ENCODE results near the gene POU4F3.

The POU4F3 gene

GRCh38 chr5:146363161-146363874 lies 24.7 kb downstream of the POU4F3 start:
- no peak overlapping the region for H3K9ac ChIP-seq (ENCODE audit: low read depth, low read length)
- H3K4me3 ChIP-seq (ENCODE audit: low read depth, low read length), result no peak overlapping the region
- H3K9me3 ChIP-seq (ENCODE audit: control insufficient read depth, insufficient read depth, low read length), result no peaks in the 10 kb centered on the region
- 0 out of 2 replicates have a peak, but pooled peaks cover 8% of the 10 kb centered on the region for H3K27me3 ChIP-seq (ENCODE audit: control insufficient read depth, insufficient read depth, low read length)
- no peaks in the 10 kb centered on the region for H3K36me3 ChIP-seq (ENCODE audit: control insufficient read depth, insufficient read depth, low read length)
- peaks cover 8% of the 10 kb centered on the region for H3K4me1 ChIP-seq (ENCODE audit: control insufficient read depth, insufficient read depth, low read length)
- H3K27ac ChIP-seq (ENCODE audit: low read depth, low read length), result no peak overlapping the region

- H3K9ac ChIP-seq (ENCODE audit: low read depth, low read length), result no peak overlapping the region
- no peaks in the 10 kb centered on the region for H3K36me3 ChIP-seq (ENCODE audit: control insufficient read depth, insufficient read depth, low read length)
- H3K27ac ChIP-seq (ENCODE audit: low read depth, low read length), result peak overlapping the region; percentile 15
- no peaks in the 10 kb centered on the region for H3K9me3 ChIP-seq (ENCODE audit: control insufficient read depth, insufficient read depth, low read length)
- peaks cover 15% of the 10 kb centered on the region; the same call in 1 of the 2 replicates for H3K27me3 ChIP-seq (ENCODE audit: control insufficient read depth, insufficient read depth, low read length)
- no peak overlapping the region for H3K4me3 ChIP-seq (ENCODE audit: low read depth, low read length)
- peaks cover 8% of the 10 kb centered on the region for H3K4me1 ChIP-seq (ENCODE audit: control insufficient read depth, insufficient read depth, low read length)
Observed at GRCh38 chr5:146365618-146366017, 27.0 kb downstream of the POU4F3 start.

- H3K9me3 ChIP-seq (ENCODE audit: control insufficient read depth, insufficient read depth, low read length), result no peaks in the 10 kb centered on the region
- H3K9ac ChIP-seq (ENCODE audit: low read depth, low read length), result no peak overlapping the region
- H3K27ac ChIP-seq (ENCODE audit: low read depth, low read length), result no peak overlapping the region
- no peak overlapping the region for H3K4me3 ChIP-seq (ENCODE audit: low read depth, low read length)
- peaks cover 8% of the 10 kb centered on the region for H3K4me1 ChIP-seq (ENCODE audit: control insufficient read depth, insufficient read depth, low read length)
- H3K27me3 ChIP-seq (ENCODE audit: control insufficient read depth, insufficient read depth, low read length), result peaks cover 15% of the 10 kb centered on the region; the same call in 1 of the 2 replicates
- no peaks in the 10 kb centered on the region for H3K36me3 ChIP-seq (ENCODE audit: control insufficient read depth, insufficient read depth, low read length)
Observed at GRCh38 chr5:146366904-146367303, 28.3 kb downstream of the POU4F3 start.

- Histone ChIP-seq H3K9ac (ENCODE audit: low read depth, low read length) (no peak overlapping the region), H3K9me3 (ENCODE audit: control insufficient read depth, insufficient read depth, low read length) (no peaks in the 10 kb centered on the region), H3K36me3 (ENCODE audit: control insufficient read depth, insufficient read depth, low read length) (no peaks in the 10 kb centered on the region), H3K4me3 (ENCODE audit: low read depth, low read length) (no peak overlapping the region), H3K27ac (ENCODE audit: low read depth, low read length) (no peak overlapping the region), H3K4me1 (ENCODE audit: control insufficient read depth, insufficient read depth, low read length) (peaks cover 8% of the 10 kb centered on the region), H3K27me3 (ENCODE audit: control insufficient read depth, insufficient read depth, low read length) (peaks cover 10% of the 10 kb centered on the region; the same call in 1 of the 2 replicates)
Observed at GRCh38 chr5:146368137-146368536, 29.5 kb downstream of the POU4F3 start.

GRCh38 chr5:146369691-146370090 lies 31.1 kb downstream of the POU4F3 start:
- Histone ChIP-seq H3K4me3 (ENCODE audit: low read depth, low read length) (no peak overlapping the region), H3K27me3 (ENCODE audit: control insufficient read depth, insufficient read depth, low read length) (peaks cover 10% of the 10 kb centered on the region; the same call in 1 of the 2 replicates), H3K27ac (ENCODE audit: low read depth, low read length) (no peak overlapping the region), H3K9ac (ENCODE audit: low read depth, low read length) (no peak overlapping the region), H3K9me3 (ENCODE audit: control insufficient read depth, insufficient read depth, low read length) (no peaks in the 10 kb centered on the region), H3K4me1 (ENCODE audit: control insufficient read depth, insufficient read depth, low read length) (peaks cover 8% of the 10 kb centered on the region), H3K36me3 (ENCODE audit: control insufficient read depth, insufficient read depth, low read length) (no peaks in the 10 kb centered on the region)

GRCh38 chr5:146376821-146377220 lies 38.2 kb downstream of the POU4F3 start:
- Histone ChIP-seq H3K9me3 (ENCODE audit: control insufficient read depth, insufficient read depth, low read length) (no peaks in the 10 kb centered on the region), H3K9ac (ENCODE audit: low read depth, low read length) (no peak overlapping the region), H3K4me3 (ENCODE audit: low read depth, low read length) (no peak overlapping the region), H3K27me3 (ENCODE audit: control insufficient read depth, insufficient read depth, low read length) (peaks cover 4% of the 10 kb centered on the region; the same call in 1 of the 2 replicates), H3K36me3 (ENCODE audit: control insufficient read depth, insufficient read depth, low read length) (no peaks in the 10 kb centered on the region), H3K4me1 (ENCODE audit: control insufficient read depth, insufficient read depth, low read length) (no peaks in the 10 kb centered on the region), H3K27ac (ENCODE audit: low read depth, low read length) (no peak overlapping the region)

- H3K27ac ChIP-seq (ENCODE audit: low read depth, low read length), result no peak overlapping the region
- H3K4me3 ChIP-seq (ENCODE audit: low read depth, low read length), result no peak overlapping the region
- H3K9ac ChIP-seq (ENCODE audit: low read depth, low read length), result no peak overlapping the region
- no peaks in the 10 kb centered on the region for H3K36me3 ChIP-seq (ENCODE audit: control insufficient read depth, insufficient read depth, low read length)
- peaks cover 4% of the 10 kb centered on the region; the same call in 1 of the 2 replicates for H3K27me3 ChIP-seq (ENCODE audit: control insufficient read depth, insufficient read depth, low read length)
- no peaks in the 10 kb centered on the region for H3K4me1 ChIP-seq (ENCODE audit: control insufficient read depth, insufficient read depth, low read length)
- no peaks in the 10 kb centered on the region for H3K9me3 ChIP-seq (ENCODE audit: control insufficient read depth, insufficient read depth, low read length)
Observed at GRCh38 chr5:146378986-146379385, 40.3 kb downstream of the POU4F3 start.

- Histone ChIP-seq H3K27ac (ENCODE audit: low read depth, low read length) (no peak overlapping the region), H3K4me3 (ENCODE audit: low read depth, low read length) (no peak overlapping the region), H3K9me3 (ENCODE audit: control insufficient read depth, insufficient read depth, low read length) (no peaks in the 10 kb centered on the region), H3K27me3 (ENCODE audit: control insufficient read depth, insufficient read depth, low read length) (peaks cover 4% of the 10 kb centered on the region; the same call in 1 of the 2 replicates), H3K36me3 (ENCODE audit: control insufficient read depth, insufficient read depth, low read length) (no peaks in the 10 kb centered on the region), H3K4me1 (ENCODE audit: control insufficient read depth, insufficient read depth, low read length) (no peaks in the 10 kb centered on the region), H3K9ac (ENCODE audit: low read depth, low read length) (no peak overlapping the region)
Observed at GRCh38 chr5:146380714-146381113, 42.1 kb downstream of the POU4F3 start.

GRCh38 chr5:146388386-146388785 lies 49.7 kb downstream of the POU4F3 start:
- H3K27ac ChIP-seq (ENCODE audit: low read depth, low read length), result no peak overlapping the region
- no peaks in the 10 kb centered on the region for H3K27me3 ChIP-seq (ENCODE audit: control insufficient read depth, insufficient read depth, low read length)
- H3K9ac ChIP-seq (ENCODE audit: low read depth, low read length), result no peak overlapping the region
- H3K4me1 ChIP-seq (ENCODE audit: control insufficient read depth, insufficient read depth, low read length), result 0 out of 2 replicates have a peak, but pooled peaks cover 3% of the 10 kb centered on the region
- H3K9me3 ChIP-seq (ENCODE audit: control insufficient read depth, insufficient read depth, low read length), result no peaks in the 10 kb centered on the region
- H3K36me3 ChIP-seq (ENCODE audit: control insufficient read depth, insufficient read depth, low read length), result no peaks in the 10 kb centered on the region
- H3K4me3 ChIP-seq (ENCODE audit: low read depth, low read length), result no peak overlapping the region

GRCh38 chr5:146390469-146390868 lies 51.8 kb downstream of the POU4F3 start:
- Histone ChIP-seq H3K9ac (ENCODE audit: low read depth, low read length) (no peak overlapping the region), H3K9me3 (ENCODE audit: control insufficient read depth, insufficient read depth, low read length) (no peaks in the 10 kb centered on the region), H3K4me3 (ENCODE audit: low read depth, low read length) (no peak overlapping the region), H3K4me1 (ENCODE audit: control insufficient read depth, insufficient read depth, low read length) (0 out of 2 replicates have a peak, but pooled peaks cover 3% of the 10 kb centered on the region), H3K27ac (ENCODE audit: low read depth, low read length) (no peak overlapping the region), H3K36me3 (ENCODE audit: control insufficient read depth, insufficient read depth, low read length) (no peaks in the 10 kb centered on the region), H3K27me3 (ENCODE audit: control insufficient read depth, insufficient read depth, low read length) (no peaks in the 10 kb centered on the region)
